ENCODE measurements around the gene GRAPL.
"Not testable (repeated sequence)": the region's sequence is repeated elsewhere in the genome, so short reads cannot be mapped to it uniquely, and the experiment has no call there.

GRAPL gene

DNA sequence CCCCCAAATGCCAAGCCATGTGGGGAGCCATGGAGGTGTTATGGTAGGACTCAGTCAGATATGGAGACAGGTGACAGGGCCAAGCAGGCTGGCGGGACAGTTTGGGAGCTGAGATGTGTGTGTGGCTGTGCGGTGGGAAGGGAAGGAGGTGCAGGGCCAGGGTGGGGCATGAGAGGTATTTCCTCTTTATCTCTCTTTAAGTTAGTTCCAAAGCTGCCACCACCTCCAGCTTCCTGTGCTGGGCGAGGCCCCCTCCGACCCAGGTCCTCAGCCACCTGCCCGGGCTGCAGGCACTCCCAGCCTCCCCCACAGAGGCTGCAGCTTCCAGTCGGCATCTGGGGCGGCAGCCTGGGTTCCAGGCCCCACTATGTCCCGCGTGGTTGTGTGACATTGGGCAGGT is 6.4 kb downstream of the GRAPL start:
- H3K4me2 ChIP-seq (ENCODE audit: low read length); H3K27me3 ChIP-seq (ENCODE audit: insufficient read depth, low read length, poor library complexity); H3K4me3 ChIP-seq (ENCODE audit: low read length); H3K27ac ChIP-seq (ENCODE audit: low read depth, low read length); H3K18ac ChIP-seq (ENCODE audit: low read length); H2BK120ac ChIP-seq (ENCODE audit: low read depth, low read length); H2AK5ac ChIP-seq (ENCODE audit: low read length); H4K5ac ChIP-seq (ENCODE audit: low read length); DNase-seq; H3K36me3 ChIP-seq (ENCODE audit: control insufficient read depth, insufficient read depth, low read length); H3K79me1 ChIP-seq (ENCODE audit: low read length); H3K56ac ChIP-seq (ENCODE audit: low read length); H3K23ac ChIP-seq (ENCODE audit: low read length); H3K9ac ChIP-seq (ENCODE audit: low read length); H2BK15ac ChIP-seq (replicated peaks; ENCODE audit: low read depth); H2BK5ac ChIP-seq (ENCODE audit: low read length); H3K4ac ChIP-seq (ENCODE audit: low read depth, low read length); H3K79me2 ChIP-seq (ENCODE audit: control insufficient read depth, insufficient read depth, low read length); H4K8ac ChIP-seq (ENCODE audit: low read depth, low read length); H3K4me1 ChIP-seq (ENCODE audit: control insufficient read depth, low read depth, low read length): not testable (repeated sequence)
- no CpG with 5 or more reads among the region's 9 CpGs for WGBS (ENCODE audit: extremely low coverage, insufficient coverage, low lambda C conversion rate)

- H4K8ac ChIP-seq (ENCODE audit: low read depth, low read length); H3K79me1 ChIP-seq (ENCODE audit: low read length); H3K56ac ChIP-seq (ENCODE audit: low read length); H3K23ac ChIP-seq (ENCODE audit: low read length); H3K79me2 ChIP-seq (ENCODE audit: control insufficient read depth, insufficient read depth, low read length); H3K27ac ChIP-seq (ENCODE audit: low read depth, low read length); H3K9ac ChIP-seq (ENCODE audit: low read length); H3K27me3 ChIP-seq (ENCODE audit: insufficient read depth, low read length, poor library complexity); H2BK5ac ChIP-seq (ENCODE audit: low read length); DNase-seq; H3K36me3 ChIP-seq (ENCODE audit: control insufficient read depth, insufficient read depth, low read length); H2BK120ac ChIP-seq (ENCODE audit: low read depth, low read length); H3K4me2 ChIP-seq (ENCODE audit: low read length); H3K4ac ChIP-seq (ENCODE audit: low read depth, low read length); H4K5ac ChIP-seq (ENCODE audit: low read length); H2AK5ac ChIP-seq (ENCODE audit: low read length); H3K4me3 ChIP-seq (ENCODE audit: low read length); H3K18ac ChIP-seq (ENCODE audit: low read length); H2BK15ac ChIP-seq (replicated peaks; ENCODE audit: low read depth); H3K4me1 ChIP-seq (ENCODE audit: control insufficient read depth, low read depth, low read length): not testable (repeated sequence)
- WGBS (ENCODE audit: extremely low coverage, insufficient coverage, low lambda C conversion rate) = no CpG with 5 or more reads among the region's 13 CpGs
These were observed 8.0 kb downstream of the GRAPL start for GRCh38 chr17:19135391-19135790.

- not testable (repeated sequence) for H3K56ac ChIP-seq (ENCODE audit: low read length); H3K18ac ChIP-seq (ENCODE audit: low read length); H3K4me1 ChIP-seq (ENCODE audit: control insufficient read depth, low read depth, low read length); H2BK5ac ChIP-seq (ENCODE audit: low read length); H4K5ac ChIP-seq (ENCODE audit: low read length); H3K4me2 ChIP-seq (ENCODE audit: low read length); H2BK15ac ChIP-seq (replicated peaks; ENCODE audit: low read depth); H3K79me1 ChIP-seq (ENCODE audit: low read length); H3K79me2 ChIP-seq (ENCODE audit: control insufficient read depth, insufficient read depth, low read length); H3K27me3 ChIP-seq (ENCODE audit: insufficient read depth, low read length, poor library complexity); H3K9ac ChIP-seq (ENCODE audit: low read length); H3K4ac ChIP-seq (ENCODE audit: low read depth, low read length); H3K23ac ChIP-seq (ENCODE audit: low read length); H2AK5ac ChIP-seq (ENCODE audit: low read length); H3K27ac ChIP-seq (ENCODE audit: low read depth, low read length); H3K36me3 ChIP-seq (ENCODE audit: control insufficient read depth, insufficient read depth, low read length); DNase-seq; H4K8ac ChIP-seq (ENCODE audit: low read depth, low read length); H3K4me3 ChIP-seq (ENCODE audit: low read length); H2BK120ac ChIP-seq (ENCODE audit: low read depth, low read length)
- WGBS (ENCODE audit: extremely low coverage, insufficient coverage, low lambda C conversion rate) = no CpG with 5 or more reads among the region's 17 CpGs
These were observed 8.7 kb downstream of the GRAPL start for GRCh38 chr17:19136138-19136537.

- not testable (repeated sequence) for H2BK120ac ChIP-seq (ENCODE audit: low read depth, low read length); H3K4me3 ChIP-seq (ENCODE audit: low read length); H3K23ac ChIP-seq (ENCODE audit: low read length); H3K27me3 ChIP-seq (ENCODE audit: insufficient read depth, low read length, poor library complexity); H3K27ac ChIP-seq (ENCODE audit: low read depth, low read length); H2BK15ac ChIP-seq (replicated peaks; ENCODE audit: low read depth); H3K79me2 ChIP-seq (ENCODE audit: control insufficient read depth, insufficient read depth, low read length); H2AK5ac ChIP-seq (ENCODE audit: low read length); H3K9ac ChIP-seq (ENCODE audit: low read length); H3K4me2 ChIP-seq (ENCODE audit: low read length); H4K8ac ChIP-seq (ENCODE audit: low read depth, low read length); H3K18ac ChIP-seq (ENCODE audit: low read length); DNase-seq; H2BK5ac ChIP-seq (ENCODE audit: low read length); H3K56ac ChIP-seq (ENCODE audit: low read length); H3K36me3 ChIP-seq (ENCODE audit: control insufficient read depth, insufficient read depth, low read length); H3K4me1 ChIP-seq (ENCODE audit: control insufficient read depth, low read depth, low read length); H3K4ac ChIP-seq (ENCODE audit: low read depth, low read length); H3K79me1 ChIP-seq (ENCODE audit: low read length); H4K5ac ChIP-seq (ENCODE audit: low read length)
- WGBS (ENCODE audit: extremely low coverage, insufficient coverage, low lambda C conversion rate) = no CpG with 5 or more reads among the region's 6 CpGs
These were observed 9.2 kb downstream of the GRAPL start for GRCh38 chr17:19136605-19137004.

- H3K23ac ChIP-seq (ENCODE audit: low read length); H3K4me1 ChIP-seq (ENCODE audit: control insufficient read depth, low read depth, low read length); H3K9ac ChIP-seq (ENCODE audit: low read length); H3K56ac ChIP-seq (ENCODE audit: low read length); H3K4me2 ChIP-seq (ENCODE audit: low read length); H3K4ac ChIP-seq (ENCODE audit: low read depth, low read length); H2AK5ac ChIP-seq (ENCODE audit: low read length); H3K79me2 ChIP-seq (ENCODE audit: control insufficient read depth, insufficient read depth, low read length); H3K79me1 ChIP-seq (ENCODE audit: low read length); H3K36me3 ChIP-seq (ENCODE audit: control insufficient read depth, insufficient read depth, low read length); H2BK120ac ChIP-seq (ENCODE audit: low read depth, low read length); DNase-seq; H2BK5ac ChIP-seq (ENCODE audit: low read length); H3K27me3 ChIP-seq (ENCODE audit: insufficient read depth, low read length, poor library complexity); H3K4me3 ChIP-seq (ENCODE audit: low read length); H3K18ac ChIP-seq (ENCODE audit: low read length); H4K8ac ChIP-seq (ENCODE audit: low read depth, low read length); H4K5ac ChIP-seq (ENCODE audit: low read length); H3K27ac ChIP-seq (ENCODE audit: low read depth, low read length); H2BK15ac ChIP-seq (replicated peaks; ENCODE audit: low read depth): not testable (repeated sequence)
- no CpG with 5 or more reads among the region's 6 CpGs for WGBS (ENCODE audit: extremely low coverage, insufficient coverage, low lambda C conversion rate)
These were observed 10.6 kb downstream of the GRAPL start for GRCh38 chr17:19137959-19138358.

- H3K27me3 ChIP-seq (ENCODE audit: insufficient read depth, low read length, poor library complexity); H3K4me3 ChIP-seq (ENCODE audit: low read length); H2BK15ac ChIP-seq (replicated peaks; ENCODE audit: low read depth); H2BK120ac ChIP-seq (ENCODE audit: low read depth, low read length); H4K8ac ChIP-seq (ENCODE audit: low read depth, low read length); H3K36me3 ChIP-seq (ENCODE audit: control insufficient read depth, insufficient read depth, low read length); H3K4me1 ChIP-seq (ENCODE audit: control insufficient read depth, low read depth, low read length); H4K5ac ChIP-seq (ENCODE audit: low read length); H3K23ac ChIP-seq (ENCODE audit: low read length); H3K4ac ChIP-seq (ENCODE audit: low read depth, low read length); H2BK5ac ChIP-seq (ENCODE audit: low read length); H2AK5ac ChIP-seq (ENCODE audit: low read length); H3K9ac ChIP-seq (ENCODE audit: low read length); H3K79me2 ChIP-seq (ENCODE audit: control insufficient read depth, insufficient read depth, low read length); H3K18ac ChIP-seq (ENCODE audit: low read length); H3K4me2 ChIP-seq (ENCODE audit: low read length); H3K27ac ChIP-seq (ENCODE audit: low read depth, low read length); DNase-seq; H3K79me1 ChIP-seq (ENCODE audit: low read length): not testable (repeated sequence)
- no CpG with 5 or more reads among the region's 30 CpGs for WGBS (ENCODE audit: extremely low coverage, insufficient coverage, low lambda C conversion rate)
- peak overlapping the region; percentile 42 for H3K56ac ChIP-seq (ENCODE audit: low read length)
These were observed 14.2 kb downstream of the GRAPL start for GRCh38 chr17:19141366-19142155.

Data from mesendoderm (in vitro differentiated cells).